Measurements from ENCODE around the gene LRRC27.

Gene LRRC27

DNA sequence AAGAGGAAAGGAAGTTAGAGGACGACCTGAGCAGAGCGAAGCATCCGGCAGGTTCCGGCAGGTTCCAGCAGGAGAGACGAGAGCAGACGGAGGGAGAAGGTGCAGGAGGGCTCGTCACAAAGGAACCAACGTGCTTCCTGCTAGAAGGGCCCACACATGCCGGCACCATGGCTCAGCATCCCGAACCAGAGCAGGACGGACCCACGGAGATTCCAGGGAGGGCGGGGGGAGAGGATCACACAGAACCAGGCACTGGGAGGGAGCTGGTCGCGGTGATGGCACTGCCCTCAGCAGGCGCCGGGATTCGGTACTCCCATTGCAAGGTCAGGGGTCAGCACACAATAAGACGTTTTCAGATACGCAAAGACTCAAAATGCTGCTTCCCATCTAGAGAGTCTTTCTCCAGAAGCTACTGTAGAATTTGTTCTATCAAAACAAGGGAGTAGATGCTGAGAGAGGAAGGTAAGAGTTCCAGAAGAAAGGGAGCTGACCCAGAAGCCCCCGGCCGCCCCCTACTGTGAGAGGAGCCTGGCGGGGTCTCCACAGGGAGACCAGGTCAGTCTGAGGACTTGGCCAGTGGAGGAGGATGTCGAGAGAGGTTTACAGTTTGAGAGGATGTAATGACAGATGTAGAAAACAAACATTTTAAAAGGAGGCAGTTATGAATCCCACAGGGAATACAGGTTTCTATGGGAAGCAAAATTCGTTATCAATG is 41.4 kb downstream of the LRRC27 start:
- no peaks in the 10 kb centered on the region for H3K27me3 ChIP-seq
- TF ChIP-seq, protein P1, sequence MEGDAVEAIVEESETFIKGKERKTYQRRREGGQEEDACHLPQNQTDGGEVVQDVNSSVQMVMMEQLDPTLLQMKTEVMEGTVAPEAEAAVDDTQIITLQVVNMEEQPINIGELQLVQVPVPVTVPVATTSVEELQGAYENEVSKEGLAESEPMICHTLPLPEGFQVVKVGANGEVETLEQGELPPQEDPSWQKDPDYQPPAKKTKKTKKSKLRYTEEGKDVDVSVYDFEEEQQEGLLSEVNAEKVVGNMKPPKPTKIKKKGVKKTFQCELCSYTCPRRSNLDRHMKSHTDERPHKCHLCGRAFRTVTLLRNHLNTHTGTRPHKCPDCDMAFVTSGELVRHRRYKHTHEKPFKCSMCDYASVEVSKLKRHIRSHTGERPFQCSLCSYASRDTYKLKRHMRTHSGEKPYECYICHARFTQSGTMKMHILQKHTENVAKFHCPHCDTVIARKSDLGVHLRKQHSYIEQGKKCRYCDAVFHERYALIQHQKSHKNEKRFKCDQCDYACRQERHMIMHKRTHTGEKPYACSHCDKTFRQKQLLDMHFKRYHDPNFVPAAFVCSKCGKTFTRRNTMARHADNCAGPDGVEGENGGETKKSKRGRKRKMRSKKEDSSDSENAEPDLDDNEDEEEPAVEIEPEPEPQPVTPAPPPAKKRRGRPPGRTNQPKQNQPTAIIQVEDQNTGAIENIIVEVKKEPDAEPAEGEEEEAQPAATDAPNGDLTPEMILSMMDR (IDR thresholded peaks at IDR 0.05; ENCODE audit: low read depth, low read length): no peak
- no peaks in the 10 kb centered on the region for H3K9me3 ChIP-seq
- H3K36me3 ChIP-seq: no peaks in the 10 kb centered on the region
- no peak overlapping the region for H3K4me3 ChIP-seq (ENCODE audit: low read depth, low read length)
- no peaks in the 10 kb centered on the region for H3K4me1 ChIP-seq
- DNase-seq: no peak

DNA sequence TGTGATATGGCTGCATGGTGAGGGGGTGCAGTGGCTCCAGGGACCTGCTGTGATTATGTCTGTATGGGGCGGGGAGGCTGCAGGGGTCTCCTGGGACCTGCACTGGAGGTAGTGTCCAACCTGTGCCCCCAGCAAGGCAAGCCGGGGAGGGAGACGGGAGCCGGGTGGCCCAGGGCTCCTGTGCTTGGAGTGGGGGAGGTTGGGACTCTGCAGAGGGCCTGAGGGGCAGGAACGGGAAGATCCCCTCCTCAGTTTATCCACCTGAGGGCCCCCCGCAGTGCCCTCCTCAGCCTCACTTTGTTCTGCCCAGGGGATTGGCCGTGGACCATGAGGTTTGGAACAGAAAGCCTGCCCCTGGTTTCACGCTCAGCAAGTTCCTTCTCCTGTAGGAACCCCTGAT is 42.2 kb downstream of the LRRC27 start:
- Histone ChIP-seq H3K4me3 (ENCODE audit: low read depth, low read length) (no peak overlapping the region), H3K36me3 (no peaks in the 10 kb centered on the region), H3K4me1 (no peaks in the 10 kb centered on the region), H3K9me3 (no peaks in the 10 kb centered on the region), H3K27me3 (no peaks in the 10 kb centered on the region)
- no peak for DNase-seq
- TF ChIP-seq, protein P1 (IDR thresholded peaks at IDR 0.05; ENCODE audit: low read depth, low read length): no peak

DNA sequence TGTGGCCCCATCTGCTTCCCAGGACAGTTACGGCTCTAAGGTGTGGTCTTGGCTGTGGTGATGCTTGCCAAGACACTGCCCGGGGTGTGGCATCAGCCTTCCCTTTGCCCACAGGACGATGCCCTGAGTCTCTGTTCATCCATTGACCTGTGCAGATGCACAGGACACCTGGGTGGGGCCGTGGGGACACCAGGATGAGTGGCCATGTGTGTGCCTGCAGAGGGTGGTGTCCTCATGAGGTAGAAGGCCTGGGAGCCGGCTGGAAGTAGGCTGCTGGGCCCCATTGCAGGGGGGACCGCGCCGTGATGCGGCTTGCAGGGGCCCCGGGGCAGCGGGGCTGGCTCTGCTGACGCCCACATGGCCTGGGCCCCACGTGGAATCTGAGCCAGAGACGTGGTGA is 42.6 kb downstream of the LRRC27 start:
- Histone ChIP-seq H3K4me3 (ENCODE audit: low read depth, low read length) (no peak overlapping the region), H3K27me3 (no peaks in the 10 kb centered on the region), H3K36me3 (no peaks in the 10 kb centered on the region), H3K4me1 (no peaks in the 10 kb centered on the region), H3K9me3 (no peaks in the 10 kb centered on the region)
- TF ChIP-seq, protein P1 (IDR thresholded peaks at IDR 0.05; ENCODE audit: low read depth, low read length): no peak
- DNase-seq: no peak

DNA sequence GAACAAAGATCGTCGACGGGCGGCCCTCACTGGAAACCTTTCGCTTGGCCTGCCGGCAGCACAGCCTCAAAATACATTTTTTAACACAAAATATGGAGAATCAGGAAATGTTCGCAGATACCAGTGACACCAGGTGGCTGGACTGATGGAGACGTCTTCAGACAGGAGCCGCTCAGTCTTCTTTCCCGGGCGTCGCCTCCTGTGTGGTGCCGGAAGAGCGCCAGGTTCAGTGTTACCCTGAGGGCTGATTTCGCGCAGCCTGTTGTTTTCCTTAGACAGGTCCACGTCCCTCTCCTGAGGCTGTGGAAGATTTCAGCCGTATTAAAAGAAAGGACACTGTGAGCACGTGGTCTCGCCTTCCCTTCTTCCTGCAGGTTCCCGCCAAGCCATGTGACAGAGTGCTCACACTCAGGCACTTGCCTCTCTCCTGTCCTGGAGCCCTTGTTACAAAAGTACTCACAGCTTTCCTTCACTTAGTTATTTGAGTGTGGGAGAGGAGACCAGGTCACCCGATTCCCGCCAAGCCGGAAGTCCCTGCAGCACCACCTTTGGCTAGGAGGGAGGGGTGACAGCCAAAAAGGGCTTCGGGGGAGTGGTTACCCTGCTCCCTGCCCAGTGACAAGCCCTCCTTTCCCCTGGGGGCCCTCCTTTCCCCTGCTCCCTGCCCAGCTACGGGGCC is 43.3 kb downstream of the LRRC27 start:
- no peaks in the 10 kb centered on the region for H3K36me3 ChIP-seq
- TF ChIP-seq, protein P1 (IDR thresholded peaks at IDR 0.05; ENCODE audit: low read depth, low read length): no peak
- no peaks in the 10 kb centered on the region for H3K9me3 ChIP-seq
- DNase-seq: no peak
- no peaks in the 10 kb centered on the region for H3K4me1 ChIP-seq
- no peak overlapping the region for H3K4me3 ChIP-seq (ENCODE audit: low read depth, low read length)
- no peaks in the 10 kb centered on the region for H3K27me3 ChIP-seq

DNA sequence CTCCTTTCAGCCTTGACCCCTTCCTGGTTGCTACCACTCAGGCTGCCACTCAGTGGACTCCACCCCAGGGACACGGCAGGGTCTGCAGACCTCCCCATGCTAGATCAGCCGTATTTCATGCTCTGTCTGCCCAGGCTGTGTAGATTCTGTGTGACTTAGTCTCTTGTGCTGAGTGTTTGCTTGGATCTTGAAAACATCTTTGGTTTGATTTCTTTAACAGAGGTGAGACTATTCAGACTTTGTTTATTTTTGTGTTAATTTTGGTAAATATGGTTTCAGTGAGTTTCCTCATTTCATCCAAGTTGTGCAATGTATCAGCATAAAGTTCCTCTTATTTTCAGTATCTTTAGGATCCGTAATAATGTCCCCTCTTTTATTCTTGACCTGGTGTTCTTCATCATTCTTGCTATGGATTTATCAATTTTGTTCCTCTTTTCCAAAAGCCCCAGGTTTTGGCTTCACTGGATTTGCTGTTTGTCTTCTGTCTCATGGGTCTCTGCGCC is 43.9 kb downstream of the LRRC27 start:
- TF ChIP-seq, protein P1 (IDR thresholded peaks at IDR 0.05; ENCODE audit: low read depth, low read length): no peak
- Histone ChIP-seq H3K4me1 (no peaks in the 10 kb centered on the region), H3K27me3 (no peaks in the 10 kb centered on the region), H3K36me3 (no peaks in the 10 kb centered on the region), H3K9me3 (no peaks in the 10 kb centered on the region), H3K4me3 (ENCODE audit: low read depth, low read length) (no peak overlapping the region)
- DNase-seq: no peak

DNA sequence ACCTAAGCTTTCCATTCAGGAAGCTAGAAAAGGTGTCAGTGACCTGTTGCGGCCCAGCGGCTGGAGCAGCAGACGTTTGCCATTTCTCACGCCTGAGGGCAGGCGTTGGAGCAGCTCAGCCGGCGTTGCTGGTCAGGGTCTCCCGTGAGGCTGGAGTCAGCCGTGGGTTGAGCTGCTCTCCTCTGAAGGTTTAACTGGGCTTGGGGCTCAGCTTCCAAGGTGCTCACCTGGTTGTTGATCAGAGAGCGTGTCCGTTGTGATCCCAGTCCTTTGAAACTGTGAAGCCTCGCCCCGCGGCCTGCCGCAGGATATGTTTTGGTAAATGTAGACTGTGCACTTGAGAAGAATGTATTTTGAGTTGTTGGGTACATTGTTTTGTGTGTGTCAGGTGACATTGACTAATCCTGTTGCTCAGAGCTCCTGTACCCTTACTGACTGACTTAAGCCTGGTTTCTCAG is 44.4 kb downstream of the LRRC27 start:
- H3K27me3 ChIP-seq: no peaks in the 10 kb centered on the region
- no peak for DNase-seq
- TF ChIP-seq, protein P1 (IDR thresholded peaks at IDR 0.05; ENCODE audit: low read depth, low read length): no peak
- H3K36me3 ChIP-seq: no peaks in the 10 kb centered on the region
- H3K9me3 ChIP-seq: no peaks in the 10 kb centered on the region
- H3K4me1 ChIP-seq: no peaks in the 10 kb centered on the region
- no peak overlapping the region for H3K4me3 ChIP-seq (ENCODE audit: low read depth, low read length)

All from BE2C (cell line).